ENCODE data around the gene TAF11L2. TPM values are rescaled to one million over a fixed set of nuclear protein-coding genes. Genes with fewer than 3 reads are reported as not detected.

The TAF11L2 gene
- total RNA-seq, 2 experiments from 2014 or later: not detected

DNA sequence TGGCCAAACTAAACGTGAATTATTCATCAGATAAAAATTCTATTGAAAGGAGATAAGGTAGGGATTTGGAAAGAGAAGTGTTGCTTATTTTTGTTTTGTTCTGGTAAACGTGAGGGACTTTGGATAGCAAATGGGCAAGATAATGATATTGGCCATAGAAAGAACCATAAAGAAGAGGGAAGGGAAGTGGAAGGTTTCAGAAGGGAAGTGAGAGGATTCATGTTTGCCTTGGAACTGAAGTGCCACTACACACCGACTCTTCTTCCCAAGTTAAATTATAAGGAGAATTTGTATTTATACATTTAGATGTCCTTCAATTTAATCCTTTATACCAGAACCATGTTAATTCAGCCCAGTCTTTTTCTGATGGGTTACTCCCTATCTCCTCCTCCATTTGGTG is 42.1 kb upstream of the TAF11L2 start:
- Histone ChIP-seq H3K4me2 (ENCODE audit: low read length) (no peak overlapping the region), H4K20me1 (ENCODE audit: insufficient read depth, low read length) (no peaks in the 10 kb centered on the region), H2AFZ (ENCODE audit: low read length) (no peak overlapping the region), H3K79me2 (ENCODE audit: insufficient read depth, low read depth, low read length) (no peaks in the 10 kb centered on the region), H3K4me3 (ENCODE audit: low read depth, low read length, poor library complexity, severe bottlenecking) (no peak overlapping the region), H3K27ac (ENCODE audit: low read depth, low read length, poor library complexity, severe bottlenecking) (no peak overlapping the region), H3K4me1 (ENCODE audit: insufficient read depth, low read length, poor library complexity, severe bottlenecking) (no peaks in the 10 kb centered on the region), H3K9me2 (ENCODE audit: insufficient read depth, low read length) (no peaks in the 10 kb centered on the region), H3K36me3 (ENCODE audit: insufficient read depth, low read length) (no peaks in the 10 kb centered on the region), H3K9me3 (ENCODE audit: low read length) (no peaks in the 10 kb centered on the region; the same call in 1 of the 2 replicates)
- CTCF ChIA-PET (ENCODE audit: unreplicated experiment): no interaction called here
- TF ChIP-seq EZH2phosphoT487 (IDR thresholded peaks at IDR 0.05; ENCODE audit: borderline replicate concordance, low read depth, low read length): no peak
- intact Hi-C loops (cut with micrococcal nuclease; ENCODE audit: unreplicated experiment): no loop called here
- no peak for DNase-seq (ENCODE audit: low spot score)
- POLR2A ChIA-PET: no interaction called here
- BruUV-seq (replicated peaks): no TSS peak

DNA sequence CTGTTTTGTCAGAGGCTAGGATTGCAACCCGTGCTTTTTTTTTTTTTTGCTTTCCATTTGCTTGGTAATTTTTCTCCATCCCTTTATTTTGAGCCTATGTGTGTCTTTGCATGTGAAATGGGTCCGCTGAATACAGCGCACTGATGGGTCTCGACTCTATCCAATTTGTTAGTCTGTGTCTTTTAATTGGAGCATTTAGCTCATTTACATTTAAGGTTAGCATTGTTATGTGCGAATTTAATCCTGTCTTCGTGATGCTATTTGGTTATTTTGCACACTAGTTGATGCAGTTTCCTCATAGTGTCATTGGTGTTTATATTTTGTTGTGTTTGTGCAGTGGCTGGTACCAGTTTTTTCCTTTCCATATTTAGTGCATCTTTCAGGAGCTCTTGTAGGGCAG is 36.2 kb upstream of the TAF11L2 start:
- ChIA-PET POLR2A (no interaction called here), CTCF (ENCODE audit: unreplicated experiment) (no interaction called here)
- Histone ChIP-seq H3K27ac (ENCODE audit: low read depth, low read length, poor library complexity, severe bottlenecking) (no peak overlapping the region), H3K9me2 (ENCODE audit: insufficient read depth, low read length) (no peaks in the 10 kb centered on the region), H4K20me1 (ENCODE audit: insufficient read depth, low read length) (no peaks in the 10 kb centered on the region), H3K4me2 (ENCODE audit: low read length) (no peak overlapping the region), H3K36me3 (ENCODE audit: insufficient read depth, low read length) (no peaks in the 10 kb centered on the region), H3K4me1 (ENCODE audit: insufficient read depth, low read length, poor library complexity, severe bottlenecking) (no peaks in the 10 kb centered on the region), H3K4me3 (ENCODE audit: low read depth, low read length, poor library complexity, severe bottlenecking) (no peak overlapping the region), H3K9me3 (ENCODE audit: low read length) (no peaks in the 10 kb centered on the region), H3K79me2 (ENCODE audit: insufficient read depth, low read depth, low read length) (no peaks in the 10 kb centered on the region), H2AFZ (ENCODE audit: low read length) (no peak overlapping the region)
- no TSS peak for BruUV-seq (replicated peaks)
- no peak for TF ChIP-seq EZH2phosphoT487 (IDR thresholded peaks at IDR 0.05; ENCODE audit: borderline replicate concordance, low read depth, low read length)
- TF ChIP-seq, protein P1, sequence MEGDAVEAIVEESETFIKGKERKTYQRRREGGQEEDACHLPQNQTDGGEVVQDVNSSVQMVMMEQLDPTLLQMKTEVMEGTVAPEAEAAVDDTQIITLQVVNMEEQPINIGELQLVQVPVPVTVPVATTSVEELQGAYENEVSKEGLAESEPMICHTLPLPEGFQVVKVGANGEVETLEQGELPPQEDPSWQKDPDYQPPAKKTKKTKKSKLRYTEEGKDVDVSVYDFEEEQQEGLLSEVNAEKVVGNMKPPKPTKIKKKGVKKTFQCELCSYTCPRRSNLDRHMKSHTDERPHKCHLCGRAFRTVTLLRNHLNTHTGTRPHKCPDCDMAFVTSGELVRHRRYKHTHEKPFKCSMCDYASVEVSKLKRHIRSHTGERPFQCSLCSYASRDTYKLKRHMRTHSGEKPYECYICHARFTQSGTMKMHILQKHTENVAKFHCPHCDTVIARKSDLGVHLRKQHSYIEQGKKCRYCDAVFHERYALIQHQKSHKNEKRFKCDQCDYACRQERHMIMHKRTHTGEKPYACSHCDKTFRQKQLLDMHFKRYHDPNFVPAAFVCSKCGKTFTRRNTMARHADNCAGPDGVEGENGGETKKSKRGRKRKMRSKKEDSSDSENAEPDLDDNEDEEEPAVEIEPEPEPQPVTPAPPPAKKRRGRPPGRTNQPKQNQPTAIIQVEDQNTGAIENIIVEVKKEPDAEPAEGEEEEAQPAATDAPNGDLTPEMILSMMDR (conservative IDR thresholded peaks at IDR 0.05; ENCODE audit: low read length): no peak
- intact Hi-C loops (cut with micrococcal nuclease; ENCODE audit: unreplicated experiment): no loop called here
- DNase-seq (ENCODE audit: low spot score): no peak

DNA sequence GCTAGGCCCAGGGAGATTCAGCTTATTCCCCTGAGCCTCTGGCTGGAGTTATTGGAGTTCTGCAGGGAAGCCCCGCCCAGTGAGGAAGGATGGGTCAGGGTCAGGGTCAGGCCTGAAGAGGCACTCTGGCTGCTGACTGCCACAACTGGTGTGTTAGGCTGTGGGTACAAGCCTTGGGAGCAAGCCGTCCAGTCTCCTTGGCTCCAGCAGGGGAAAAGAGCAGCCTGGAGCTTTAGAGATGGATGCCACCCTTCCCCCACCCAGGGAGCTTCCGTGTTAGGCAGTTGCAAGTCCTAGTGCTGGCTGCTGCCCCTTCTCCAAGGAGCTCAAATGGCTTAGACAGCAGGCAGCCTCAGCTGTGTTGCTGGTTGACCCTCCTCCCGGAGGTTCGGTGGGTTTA is 34.4 kb upstream of the TAF11L2 start:
- H2AFZ ChIP-seq (ENCODE audit: low read length): no peak overlapping the region
- no peaks in the 10 kb centered on the region for H4K20me1 ChIP-seq (ENCODE audit: insufficient read depth, low read length)
- no peaks in the 10 kb centered on the region for H3K79me2 ChIP-seq (ENCODE audit: insufficient read depth, low read depth, low read length)
- no TSS peak for BruUV-seq (replicated peaks)
- intact Hi-C loops (cut with micrococcal nuclease; ENCODE audit: unreplicated experiment): no loop called here
- H3K4me1 ChIP-seq (ENCODE audit: insufficient read depth, low read length, poor library complexity, severe bottlenecking): no peaks in the 10 kb centered on the region
- no peak overlapping the region for H3K27ac ChIP-seq (ENCODE audit: low read depth, low read length, poor library complexity, severe bottlenecking)
- H3K9me2 ChIP-seq (ENCODE audit: insufficient read depth, low read length): no peaks in the 10 kb centered on the region
- ChIA-PET POLR2A (interaction anchor here (0.5 kb wide), 1 partner anchor 26 kb away, joined by 3 read pairs; no protein-coding TSS in a partner anchor), CTCF (ENCODE audit: unreplicated experiment) (no interaction called here)
- H3K4me3 ChIP-seq (ENCODE audit: low read depth, low read length, poor library complexity, severe bottlenecking): no peak overlapping the region
- no peaks in the 10 kb centered on the region for H3K36me3 ChIP-seq (ENCODE audit: insufficient read depth, low read length)
- H3K4me2 ChIP-seq (ENCODE audit: low read length): no peak overlapping the region
- DNase-seq (ENCODE audit: low spot score): no peak
- H3K9me3 ChIP-seq (ENCODE audit: low read length): no peaks in the 10 kb centered on the region
- TF ChIP-seq, protein P1 (conservative IDR thresholded peaks at IDR 0.05; ENCODE audit: low read length): no peak
- no peak for TF ChIP-seq EZH2phosphoT487 (IDR thresholded peaks at IDR 0.05; ENCODE audit: borderline replicate concordance, low read depth, low read length)

Data from OCI-LY7 (cell line).